ENCODE measurements around the gene RPN1.

The RPN1 gene

GRCh38 chr3:128648940-128649663 lies 1.5 kb downstream of the RPN1 start:
- DNase-seq (ENCODE audit: low read depth in 2 of 2): no peak

DNA sequence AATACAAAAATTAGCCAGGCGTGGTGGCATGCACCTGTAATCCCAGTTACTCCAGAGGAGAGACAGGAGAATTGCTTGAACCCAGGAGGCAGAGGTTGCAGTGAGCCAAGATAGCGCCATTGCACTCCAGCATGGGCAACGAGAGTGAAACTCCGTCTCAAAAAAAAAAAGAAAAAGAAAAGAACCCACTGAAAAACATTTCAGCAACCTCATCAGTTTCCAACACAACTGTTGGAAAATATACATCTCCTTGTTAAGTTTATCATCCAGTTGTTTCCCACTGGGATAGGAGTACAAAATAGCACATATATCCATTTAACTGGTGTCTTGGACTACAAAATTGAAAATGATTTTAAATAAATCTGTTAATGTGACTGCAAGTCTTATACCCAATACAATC lies 2.2 kb downstream of the RPN1 start:
- DNase-seq (ENCODE audit: low read depth in 2 of 2): no peak

GRCh38 chr3:128647307-128647706 lies 3.3 kb downstream of the RPN1 start:
- no peak for DNase-seq (ENCODE audit: low read depth in 2 of 2)

DNA sequence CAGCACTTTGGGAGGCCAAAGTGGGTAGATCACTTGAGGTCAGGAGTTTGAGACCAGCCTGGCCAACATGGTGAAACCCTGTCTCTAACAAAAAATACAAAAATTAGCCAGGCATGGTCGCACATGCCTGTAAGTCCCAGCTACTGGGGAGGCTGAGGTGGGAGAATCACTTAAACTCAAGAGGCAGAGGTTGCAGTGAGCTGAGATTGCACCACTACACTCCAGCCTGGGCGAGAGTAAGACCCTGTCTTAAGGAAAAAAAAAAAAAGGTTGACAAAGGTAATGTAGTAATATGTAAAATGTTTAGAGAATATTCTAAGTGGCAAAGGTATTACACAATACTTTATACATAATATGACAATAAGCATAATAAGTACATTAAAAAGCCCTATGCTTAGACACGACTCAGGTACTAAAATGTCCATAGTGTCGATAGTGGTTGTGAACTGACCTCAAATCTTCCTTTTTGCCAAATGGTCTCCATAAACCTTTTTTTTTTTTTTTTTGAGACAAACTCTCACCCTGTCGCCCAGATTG lies 16.5 kb downstream of the RPN1 start:
- DNase-seq (ENCODE audit: low read depth in 2 of 2): no peak

GRCh38 chr3:128632301-128632700 lies 18.3 kb downstream of the RPN1 start:
- DNase-seq (ENCODE audit: low read depth in 2 of 2): no peak

DNA sequence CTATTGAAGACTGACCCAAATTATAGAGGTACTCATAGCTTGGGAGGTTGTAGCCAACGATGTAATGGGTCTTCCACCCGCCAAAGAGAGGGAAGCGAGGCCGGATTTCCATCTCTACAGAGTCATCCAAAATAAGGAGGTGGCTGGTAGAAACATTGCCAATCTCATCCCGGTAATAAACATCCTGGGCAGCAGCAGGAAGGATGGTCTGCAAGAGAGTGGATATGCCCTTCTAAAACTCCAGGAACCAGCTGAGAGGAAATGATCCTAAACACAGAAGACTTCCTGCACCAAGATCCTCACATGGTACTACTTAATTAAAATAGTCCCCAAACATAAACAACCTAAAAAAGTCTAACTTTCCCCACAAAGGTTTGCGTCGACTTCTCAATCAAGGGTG lies 20.7 kb downstream of the RPN1 start:
- no peak for DNase-seq (ENCODE audit: low read depth in 2 of 2)

GRCh38 chr3:128625409-128625945 lies 25.1 kb downstream of the RPN1 start:
- no peak for DNase-seq (ENCODE audit: low read depth in 2 of 2)

- DNase-seq (ENCODE audit: low read depth in 2 of 2): no peak
These were observed 26.0 kb downstream of the RPN1 start for GRCh38 chr3:128624526-128625138.

GRCh38 chr3:128623762-128624176 lies 26.8 kb downstream of the RPN1 start:
- DNase-seq (ENCODE audit: low read depth in 2 of 2): no peak

- DNase-seq (ENCODE audit: low read depth in 2 of 2): no peak
These were observed 28.7 kb downstream of the RPN1 start for GRCh38 chr3:128621931-128622330.

GRCh38 chr3:128621234-128621633 lies 29.4 kb downstream of the RPN1 start:
- DNase-seq (ENCODE audit: low read depth in 2 of 2): no peak

GRCh38 chr3:128620268-128620691 lies 30.3 kb downstream of the RPN1 start:
- no peak for DNase-seq (ENCODE audit: low read depth in 2 of 2)

GRCh38 chr3:128619146-128619890 lies 31.3 kb downstream of the RPN1 start:
- no peak for DNase-seq (ENCODE audit: low read depth in 2 of 2)

GRCh38 chr3:128618398-128618726 lies 32.3 kb downstream of the RPN1 start:
- DNase-seq (ENCODE audit: low read depth in 2 of 2): no peak

GRCh38 chr3:128617557-128618397 lies 32.8 kb downstream of the RPN1 start:
- DNase-seq (ENCODE audit: low read depth in 2 of 2): peak; percentile 98 to 99

- DNase-seq (ENCODE audit: low read depth in 2 of 2): no peak
These were observed 33.4 kb downstream of the RPN1 start for GRCh38 chr3:128617270-128617556.

GRCh38 chr3:128616516-128617269 lies 33.9 kb downstream of the RPN1 start:
- no peak for DNase-seq (ENCODE audit: low read depth in 2 of 2)

GRCh38 chr3:128614076-128614475 lies 36.5 kb downstream of the RPN1 start:
- DNase-seq (ENCODE audit: low read depth in 2 of 2): no peak

DNA sequence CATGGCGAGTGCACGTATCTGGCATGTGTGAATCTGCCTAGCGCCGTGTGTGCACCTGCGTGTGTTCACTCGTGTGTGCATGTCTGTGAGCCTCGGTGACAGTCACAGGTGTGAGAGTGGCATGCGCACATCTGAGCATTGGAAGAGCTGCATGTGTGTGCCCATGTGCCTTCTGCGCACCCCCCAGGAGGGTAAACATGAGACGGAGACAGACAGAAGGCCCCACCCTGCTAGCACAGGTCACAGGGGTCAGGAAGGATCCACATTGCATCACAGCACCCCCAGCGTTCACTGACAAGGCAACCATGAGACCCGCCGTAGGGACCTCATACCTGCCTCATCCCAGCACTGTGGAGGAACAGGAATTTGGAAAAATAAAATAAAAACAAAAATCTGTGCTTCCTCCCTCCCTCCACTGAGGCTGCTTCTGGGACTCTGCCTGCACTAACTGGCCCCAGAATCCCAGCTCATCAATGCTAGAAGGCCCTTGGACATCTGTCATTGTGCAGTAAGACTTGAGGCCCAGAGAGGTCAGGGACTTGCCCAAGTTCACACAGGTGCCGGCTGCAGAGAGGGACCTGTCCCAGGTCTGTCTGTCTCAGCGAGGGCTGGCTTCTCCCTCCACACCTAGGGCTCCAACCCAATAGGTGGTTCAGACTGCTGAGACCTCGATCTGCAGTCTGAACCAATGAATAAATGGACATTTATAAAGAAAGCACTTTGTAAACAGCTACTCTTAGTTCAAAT lies 37.4 kb downstream of the RPN1 start:
- DNase-seq (ENCODE audit: low read depth in 2 of 2): no peak

DNA sequence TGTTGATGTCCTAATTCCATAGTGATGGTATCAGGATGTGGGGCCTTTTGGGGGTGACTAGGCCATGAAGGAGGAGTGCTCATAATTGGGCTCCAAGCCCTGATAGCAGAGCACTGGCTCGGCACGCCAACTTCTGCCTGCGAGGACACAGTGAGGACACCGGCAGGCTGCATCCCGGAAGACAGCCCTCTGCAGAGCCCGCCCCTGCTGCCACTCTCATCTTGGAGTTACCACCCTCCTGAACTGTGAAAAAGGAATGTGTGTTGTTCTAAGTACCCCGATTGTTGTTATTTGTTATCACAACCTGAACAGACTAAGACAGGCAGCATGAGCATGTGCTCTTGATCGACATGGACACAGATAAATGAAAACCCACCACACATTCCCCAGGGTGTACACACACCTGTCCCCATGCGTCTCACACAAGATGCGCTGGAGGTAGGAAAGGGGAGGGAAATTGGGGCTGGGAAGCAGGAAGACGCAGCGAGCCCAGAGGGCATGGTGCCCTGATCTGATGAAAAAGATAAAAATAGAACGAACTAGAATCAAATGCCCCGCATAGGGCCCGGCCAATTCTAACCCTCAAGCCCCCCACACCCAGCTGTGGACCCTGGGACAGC lies 40.1 kb downstream of the RPN1 start:
- DNase-seq (ENCODE audit: low read depth in 2 of 2): no peak
